Vagina (tissue), 2 donors: ENCODE results near the gene ARHGAP21.

ENCODE experiments used
- POLR2AphosphoS5 ChIP-seq, 2 donors: sonication (generic); formaldehyde crosslinking; IDR thresholded peaks; one replicate each; pipeline ENCODE4 v1.9.0; 2017; ENCODE audit warnings: antibody characterized with exemption in 2 of 2, mild to moderate bottlenecking in 2 of 2, low read depth in 1 of 2; ENCODE audit not compliant: insufficient read depth in 1 of 2
- TF ChIP-seq, protein P1 (sequence below), 3 experiments: fragments of 450-650 bp in 2 of 3; fragments of 200-600 bp in 1 of 3; sonication (generic) in 1 of 3; IDR thresholded peaks; one replicate each; pipeline ENCODE4 v1.5.1; 2017 to 2019; ENCODE audit warnings: antibody characterized with exemption in 3 of 3, mild to moderate bottlenecking in 2 of 3, moderate library complexity in 2 of 3

DNA sequence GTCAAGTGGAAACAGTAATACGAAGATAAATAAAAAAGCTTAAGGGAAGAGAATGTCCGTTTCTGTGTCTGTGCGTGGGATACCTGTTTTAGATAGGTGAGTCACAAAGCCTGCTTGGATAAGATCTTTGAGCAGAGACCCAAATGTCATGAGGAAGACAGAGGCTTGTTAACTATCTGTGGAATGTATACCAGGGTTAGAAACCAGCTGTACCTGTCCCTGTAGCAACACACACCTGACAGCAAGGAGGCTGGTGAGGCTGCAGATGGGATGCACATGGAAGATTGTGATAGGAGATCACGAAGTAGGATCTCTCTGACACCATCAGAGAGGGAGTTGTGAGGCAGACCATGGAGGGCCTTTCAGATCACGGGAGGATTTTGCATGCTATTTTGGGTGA, 105.3 kb downstream of the ARHGAP21 start:
- TF ChIP-seq, protein P1, sequence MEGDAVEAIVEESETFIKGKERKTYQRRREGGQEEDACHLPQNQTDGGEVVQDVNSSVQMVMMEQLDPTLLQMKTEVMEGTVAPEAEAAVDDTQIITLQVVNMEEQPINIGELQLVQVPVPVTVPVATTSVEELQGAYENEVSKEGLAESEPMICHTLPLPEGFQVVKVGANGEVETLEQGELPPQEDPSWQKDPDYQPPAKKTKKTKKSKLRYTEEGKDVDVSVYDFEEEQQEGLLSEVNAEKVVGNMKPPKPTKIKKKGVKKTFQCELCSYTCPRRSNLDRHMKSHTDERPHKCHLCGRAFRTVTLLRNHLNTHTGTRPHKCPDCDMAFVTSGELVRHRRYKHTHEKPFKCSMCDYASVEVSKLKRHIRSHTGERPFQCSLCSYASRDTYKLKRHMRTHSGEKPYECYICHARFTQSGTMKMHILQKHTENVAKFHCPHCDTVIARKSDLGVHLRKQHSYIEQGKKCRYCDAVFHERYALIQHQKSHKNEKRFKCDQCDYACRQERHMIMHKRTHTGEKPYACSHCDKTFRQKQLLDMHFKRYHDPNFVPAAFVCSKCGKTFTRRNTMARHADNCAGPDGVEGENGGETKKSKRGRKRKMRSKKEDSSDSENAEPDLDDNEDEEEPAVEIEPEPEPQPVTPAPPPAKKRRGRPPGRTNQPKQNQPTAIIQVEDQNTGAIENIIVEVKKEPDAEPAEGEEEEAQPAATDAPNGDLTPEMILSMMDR (IDR thresholded peaks at IDR 0.05), result no peak
- no peak for TF ChIP-seq POLR2AphosphoS5 (IDR thresholded peaks at IDR 0.05; ENCODE audit: insufficient read depth in 1 of 2, low read depth in 1 of 2)
